ENCODE measurements around the gene IFT81. TPM values are rescaled to one million over a fixed set of nuclear protein-coding genes. Genes with fewer than 3 reads are reported as not detected.

IFT81 gene
- total RNA-seq, 1 experiment from 2014 or later, result 10.5 TPM

- no peak for ATAC-seq
- peaks cover 19% of the 10 kb centered on the region for H3K4me1 Mint-ChIP-seq
- no peak for DNase-seq (ENCODE audit: low spot score)
- no peak overlapping the region for H3K4me3 Mint-ChIP-seq
- POLR2A ChIA-PET, result no interaction called here
- H3K27ac Mint-ChIP-seq, result no peak overlapping the region
- TF ChIP-seq RELA (CRISPR knock-in tag; IDR thresholded peaks at IDR 0.05; ENCODE audit: borderline replicate concordance) (no peak), TCF7 (CRISPR knock-in tag; IDR thresholded peaks at IDR 0.05; ENCODE audit: low read depth) (no peak), HMGA2 (CRISPR knock-in tag; IDR thresholded peaks at IDR 0.05) (no peak), RORB (CRISPR knock-in tag; IDR thresholded peaks at IDR 0.05) (no peak), ATF2 (CRISPR knock-in tag; IDR thresholded peaks at IDR 0.05; ENCODE audit: borderline replicate concordance, low read depth) (no peak), AFF4 (CRISPR knock-in tag; IDR thresholded peaks at IDR 0.05; ENCODE audit: borderline replicate concordance) (no peak), ZNF232 (CRISPR knock-in tag; IDR thresholded peaks at IDR 0.05) (no peak), ZNF425 (CRISPR knock-in tag; conservative IDR thresholded peaks at IDR 0.05) (no peak), SOX15 (CRISPR knock-in tag; IDR thresholded peaks at IDR 0.05) (no peak), ZMAT4 (CRISPR knock-in tag; IDR thresholded peaks at IDR 0.05) (no peak), NR3C1 (CRISPR knock-in tag; conservative IDR thresholded peaks at IDR 0.05; ENCODE audit: low read depth) (no peak), PRDM15 (CRISPR knock-in tag; IDR thresholded peaks at IDR 0.05) (no peak), SMAD3 (CRISPR knock-in tag; IDR thresholded peaks at IDR 0.05; ENCODE audit: borderline replicate concordance) (no peak), ZBTB43 (CRISPR knock-in tag; IDR thresholded peaks at IDR 0.05) (no peak), USF1 (CRISPR knock-in tag; IDR thresholded peaks at IDR 0.05) (no peak), ELF4 (CRISPR knock-in tag; IDR thresholded peaks at IDR 0.05; ENCODE audit: low read depth) (no peak), PRRX2 (CRISPR knock-in tag; IDR thresholded peaks at IDR 0.05) (no peak), ZNF317 (CRISPR knock-in tag; IDR thresholded peaks at IDR 0.05; ENCODE audit: borderline replicate concordance, low read depth) (no peak), CREM (CRISPR knock-in tag; IDR thresholded peaks at IDR 0.05) (no peak)
- H3K36me3 Mint-ChIP-seq, result no peaks in the 10 kb centered on the region
- H3K9me3 Mint-ChIP-seq, result peaks cover 9% of the 10 kb centered on the region; the same call in 1 of the 2 replicates
- H3K27me3 Mint-ChIP-seq (ENCODE audit: low read depth), result no peaks in the 10 kb centered on the region
- CTCF ChIA-PET, result interaction anchor here (1.1 kb wide), 1 partner anchor 35 kb away, joined by 3 read pairs; the partner anchor contains the start of gene ATP2A2
Observed at GRCh38 chr12:110246636-110247339, 122.6 kb downstream of the IFT81 start.
